Stimulated activated CD8-positive, alpha-beta memory T cell treated with anti-CD3 and anti-CD28 coated beads, Interleukin-12 subunit alpha, Interleukin-12 subunit beta, amount 100 ng/mL, for 4 hours (primary cell): ENCODE measurements around the gene SMIM36.
"Not testable (repeated sequence)": the region's sequence is repeated elsewhere in the genome, so short reads cannot be mapped to it uniquely, and the experiment has no call there.

ENCODE experiments used
- DNase-seq: peaks from one replicate; pipeline ENCODE4 v3.0.0-alpha.2; 2020; ENCODE audit warnings: low read depth

Gene SMIM36

GRCh38 chr17:55454906-55455474 is 56.3 kb downstream of the SMIM36 start:
- DNase-seq = no peak

- no peak for DNase-seq
Observed at GRCh38 chr17:55453839-55454557, 57.3 kb downstream of the SMIM36 start.

- no peak for DNase-seq
Observed at GRCh38 chr17:55452139-55452790, 59.0 kb downstream of the SMIM36 start.

- DNase-seq = no peak
Observed at GRCh38 chr17:55451758-55452138, 59.5 kb downstream of the SMIM36 start.

GRCh38 chr17:55451203-55451641 is 60.0 kb downstream of the SMIM36 start:
- no peak for DNase-seq

- DNase-seq = no peak
Observed at GRCh38 chr17:55450232-55450825, 60.9 kb downstream of the SMIM36 start.

- no peak for DNase-seq
Observed at GRCh38 chr17:55448681-55449080, 62.6 kb downstream of the SMIM36 start.

- no peak for DNase-seq
Observed at GRCh38 chr17:55446581-55447205, 64.6 kb downstream of the SMIM36 start.

GRCh38 chr17:55446004-55446403 is 65.2 kb downstream of the SMIM36 start:
- not testable (repeated sequence) for DNase-seq

- no peak for DNase-seq
Observed at GRCh38 chr17:55444471-55445441, 66.5 kb downstream of the SMIM36 start.

GRCh38 chr17:55443904-55444303 is 67.3 kb downstream of the SMIM36 start:
- no peak for DNase-seq

GRCh38 chr17:55442953-55443683 is 68.1 kb downstream of the SMIM36 start:
- DNase-seq = no peak

GRCh38 chr17:55442462-55442861 is 68.8 kb downstream of the SMIM36 start:
- no peak for DNase-seq

GRCh38 chr17:55441544-55441943 is 69.7 kb downstream of the SMIM36 start:
- no peak for DNase-seq

- no peak for DNase-seq
Observed at GRCh38 chr17:55440391-55440790, 70.9 kb downstream of the SMIM36 start.

- DNase-seq = no peak
Observed at GRCh38 chr17:55437159-55437605, 74.1 kb downstream of the SMIM36 start.

- no peak for DNase-seq
Observed at GRCh38 chr17:55436224-55437158, 74.8 kb downstream of the SMIM36 start.

- no peak for DNase-seq
Observed at GRCh38 chr17:55435408-55435807, 75.8 kb downstream of the SMIM36 start.

- DNase-seq = no peak
Observed at GRCh38 chr17:55434721-55435120, 76.5 kb downstream of the SMIM36 start.
